COLO829 (cell line): Measurements from ENCODE around the gene ACAP3.
"Not testable (repeated sequence)": the region's sequence is repeated elsewhere in the genome, so short reads cannot be mapped to it uniquely, and the experiment has no call there.

Experiments used
- DNase-seq: peaks from one replicate; pipeline ENCODE4 v3.0.0; 2012; ENCODE audit warnings: low spot score

The ACAP3 gene

GRCh38 chr1:1330366-1331067 is 22.8 kb upstream of the ACAP3 start:
- DNase-seq, result no peak

GRCh38 chr1:1329304-1330210 is 21.8 kb upstream of the ACAP3 start:
- no peak for DNase-seq

- DNase-seq, result no peak
These were observed 20.5 kb upstream of the ACAP3 start for GRCh38 chr1:1328254-1328653.

GRCh38 chr1:1327291-1327690 is 19.6 kb upstream of the ACAP3 start:
- DNase-seq, result no peak

GRCh38 chr1:1326075-1326605 is 18.4 kb upstream of the ACAP3 start:
- DNase-seq, result no peak

- no peak for DNase-seq
These were observed 17.8 kb upstream of the ACAP3 start for GRCh38 chr1:1325288-1326074.

- peak; percentile 90 for DNase-seq
These were observed 17.0 kb upstream of the ACAP3 start, which contains the start of the genes CPTP and INTS11 for GRCh38 chr1:1324524-1325287. Gene CPTP, plus strand, starts transcription at chr1:1324802. Its CDS starts 2,109 bp downstream, at chr1:1326911. Gene INTS11, minus strand, starts transcription at chr1:1324660. Its CDS starts 52 bp downstream, at chr1:1324608.

GRCh38 chr1:1324084-1324523 is 16.4 kb upstream of the ACAP3 start:
- no peak for DNase-seq

- no peak for DNase-seq
These were observed 15.2 kb upstream of the ACAP3 start for GRCh38 chr1:1322952-1323351.

GRCh38 chr1:1322418-1322817 is 14.7 kb upstream of the ACAP3 start:
- DNase-seq, result no peak

GRCh38 chr1:1321477-1321876 is 13.7 kb upstream of the ACAP3 start:
- no peak for DNase-seq

- DNase-seq, result no peak
These were observed 13.1 kb upstream of the ACAP3 start for GRCh38 chr1:1320666-1321448.

GRCh38 chr1:1319646-1319941 is 11.9 kb upstream of the ACAP3 start:
- no peak for DNase-seq

- no peak for DNase-seq
These were observed 11.3 kb upstream of the ACAP3 start for GRCh38 chr1:1318777-1319645.

GRCh38 chr1:1318131-1318652 is 10.5 kb upstream of the ACAP3 start:
- no peak for DNase-seq

GRCh38 chr1:1317420-1317819 is 9.7 kb upstream of the ACAP3 start:
- no peak for DNase-seq

- DNase-seq, result not testable (repeated sequence)
These were observed 8.5 kb upstream of the ACAP3 start for GRCh38 chr1:1316199-1316598.

- DNase-seq, result no peak
These were observed 7.8 kb upstream of the ACAP3 start for GRCh38 chr1:1315435-1315954.

- DNase-seq, result no peak
These were observed 7.1 kb upstream of the ACAP3 start for GRCh38 chr1:1314678-1315335.
